NCI-H1930 (cell line): ENCODE data around the gene GPR35.

Source experiments
- DNase-seq, 2 experiments: peaks; one replicate each; lab custom pipeline; 2025; lab: John Stamatoyannopoulos, UW

GPR35 gene

DNA sequence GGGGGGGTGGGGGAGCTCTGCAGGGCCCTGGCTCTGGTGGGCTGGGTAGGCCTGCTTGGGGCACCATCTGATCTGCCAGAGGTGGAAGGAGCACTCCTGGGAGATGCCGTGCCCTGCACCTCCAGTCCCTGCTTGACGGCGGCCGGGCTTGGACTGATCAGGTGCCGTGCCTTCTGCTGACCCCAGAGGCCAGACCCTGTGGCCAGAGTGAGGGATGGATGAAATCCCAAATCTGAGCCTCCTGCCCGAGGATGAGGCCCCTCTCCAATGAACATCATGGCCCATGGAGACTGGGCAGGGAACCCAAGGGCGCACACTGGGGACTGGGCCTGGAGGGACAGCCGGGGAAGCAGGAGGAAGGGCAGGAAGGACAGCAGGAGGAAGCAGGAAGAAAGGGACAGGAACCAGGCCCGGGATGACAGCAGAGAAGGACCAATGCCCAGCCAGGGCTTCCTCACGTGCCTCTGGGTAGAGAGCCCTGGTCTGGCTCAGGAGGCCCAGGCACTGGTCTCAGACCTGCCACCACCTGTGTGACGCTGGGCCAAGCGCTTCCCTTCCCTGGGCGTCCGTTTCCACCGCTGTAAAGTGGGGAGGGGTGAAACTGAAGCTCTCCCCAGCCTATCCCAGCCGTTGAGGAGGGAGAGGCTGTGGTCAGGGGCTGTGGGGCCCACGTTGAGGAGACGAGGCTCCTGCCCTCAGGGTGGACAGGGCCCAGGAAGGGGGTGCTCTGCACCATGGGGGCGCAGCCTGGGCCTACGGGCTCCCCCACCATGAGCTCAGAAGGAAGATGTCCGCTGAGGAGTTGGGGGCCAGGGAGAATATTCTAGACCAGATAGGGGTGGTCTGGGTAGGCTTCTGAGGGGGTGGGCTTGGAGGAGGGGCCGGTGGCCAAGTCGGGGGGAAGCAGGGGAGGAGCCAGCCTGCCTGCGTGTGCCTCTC, 1.0 kb upstream of the GPR35 start:
- no peak for DNase-seq

GRCh38 chr2:240626531-240627300, 1.4 kb downstream of the GPR35 start:
- DNase-seq: no peak

DNA sequence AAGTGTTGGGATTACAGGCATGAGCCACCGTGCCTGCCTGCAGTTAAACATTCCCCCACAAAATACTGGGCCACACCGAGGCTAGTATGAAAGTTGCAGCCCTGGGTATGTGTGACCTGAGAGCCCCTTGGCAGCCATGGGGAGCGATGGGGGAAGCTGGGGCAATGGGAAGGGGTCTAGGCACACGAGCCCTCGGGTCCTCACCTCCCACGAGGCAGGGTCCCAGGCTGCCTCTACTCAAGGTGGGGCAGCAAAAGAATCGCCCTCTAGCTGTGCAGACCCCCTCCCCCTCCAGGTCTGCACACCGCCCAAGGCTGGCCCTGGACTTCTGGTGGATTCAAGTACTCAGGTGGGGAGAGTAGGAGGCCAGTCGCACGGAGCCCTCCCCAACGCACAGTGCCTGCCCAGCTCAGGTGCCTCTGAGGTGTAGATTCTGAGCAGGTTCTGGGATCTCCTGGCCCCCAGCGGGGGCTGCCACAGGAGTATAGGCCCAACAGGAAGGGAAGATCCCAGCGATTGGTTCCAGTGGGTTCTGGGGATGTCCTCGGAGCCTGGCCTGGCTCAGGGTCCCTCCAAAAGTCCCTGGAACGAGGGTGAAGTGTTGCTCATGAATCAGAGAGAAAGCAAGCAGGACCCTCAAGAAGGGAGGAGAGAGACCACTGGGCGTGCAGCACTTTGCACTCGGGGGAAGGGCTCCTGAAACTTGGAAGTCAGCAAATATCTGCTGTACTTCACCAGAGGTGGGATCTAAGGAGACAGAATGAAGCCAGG, 2.6 kb downstream of the GPR35 start:
- DNase-seq: no peak

DNA sequence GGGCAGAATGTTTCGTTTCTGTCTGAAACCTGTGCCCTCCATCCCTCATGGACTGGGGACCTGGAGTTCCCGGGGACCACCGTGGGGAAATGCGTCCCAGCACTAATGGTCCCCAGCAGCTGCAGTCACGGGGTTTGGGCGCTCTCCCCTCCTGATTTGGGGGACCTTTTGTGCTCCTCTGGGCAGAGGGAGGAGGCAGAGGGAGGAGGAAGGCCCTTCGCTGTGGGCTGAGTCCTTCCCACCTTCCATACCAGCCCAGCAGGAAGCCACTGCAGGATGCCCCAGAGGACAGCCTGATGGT, 3.2 kb downstream of the GPR35 start:
- DNase-seq: no peak

DNA sequence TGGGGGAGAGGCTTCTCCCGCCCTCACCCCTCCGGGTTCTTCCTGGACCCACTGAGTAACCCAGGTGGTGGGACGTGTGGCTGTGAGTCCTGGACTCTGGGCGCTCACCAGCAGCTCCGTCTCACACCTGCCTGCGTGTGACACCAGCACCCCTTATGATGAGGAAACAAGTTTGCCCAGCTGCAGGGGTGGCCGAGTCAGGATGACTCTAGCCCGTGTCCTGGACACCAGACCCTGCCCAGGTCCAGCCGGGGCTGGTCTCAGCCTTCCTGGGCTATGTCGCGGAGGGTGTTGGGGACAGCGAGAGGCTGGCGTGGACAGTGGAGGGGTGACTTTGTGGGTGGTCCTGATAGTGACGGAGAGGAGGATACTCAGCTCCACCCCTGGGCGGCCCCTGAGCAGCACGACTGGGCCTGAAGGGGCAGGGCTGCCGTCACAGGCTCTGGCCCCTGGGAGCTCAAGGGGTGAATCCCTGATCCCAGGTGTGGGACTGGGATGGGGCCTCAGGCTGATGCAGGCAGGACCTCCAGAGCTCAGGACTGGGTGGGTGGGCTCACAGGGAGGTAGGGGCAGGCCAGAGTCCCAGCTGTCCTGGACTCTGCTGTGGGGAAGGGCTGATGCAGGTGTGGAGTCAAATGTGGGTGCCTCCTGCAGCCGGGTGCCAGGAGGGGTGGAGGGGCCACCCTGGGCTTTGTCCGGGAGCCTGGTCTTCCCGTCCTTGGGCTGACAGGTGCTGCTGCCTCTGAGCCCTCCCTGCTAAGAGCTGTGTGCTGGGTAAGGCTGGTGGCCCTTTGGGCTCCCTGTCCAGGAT, 3.7 kb downstream of the GPR35 start:
- no peak for DNase-seq

- DNase-seq: no peak
Observed at GRCh38 chr2:240629619-240629967, 4.3 kb downstream of the GPR35 start.

DNA sequence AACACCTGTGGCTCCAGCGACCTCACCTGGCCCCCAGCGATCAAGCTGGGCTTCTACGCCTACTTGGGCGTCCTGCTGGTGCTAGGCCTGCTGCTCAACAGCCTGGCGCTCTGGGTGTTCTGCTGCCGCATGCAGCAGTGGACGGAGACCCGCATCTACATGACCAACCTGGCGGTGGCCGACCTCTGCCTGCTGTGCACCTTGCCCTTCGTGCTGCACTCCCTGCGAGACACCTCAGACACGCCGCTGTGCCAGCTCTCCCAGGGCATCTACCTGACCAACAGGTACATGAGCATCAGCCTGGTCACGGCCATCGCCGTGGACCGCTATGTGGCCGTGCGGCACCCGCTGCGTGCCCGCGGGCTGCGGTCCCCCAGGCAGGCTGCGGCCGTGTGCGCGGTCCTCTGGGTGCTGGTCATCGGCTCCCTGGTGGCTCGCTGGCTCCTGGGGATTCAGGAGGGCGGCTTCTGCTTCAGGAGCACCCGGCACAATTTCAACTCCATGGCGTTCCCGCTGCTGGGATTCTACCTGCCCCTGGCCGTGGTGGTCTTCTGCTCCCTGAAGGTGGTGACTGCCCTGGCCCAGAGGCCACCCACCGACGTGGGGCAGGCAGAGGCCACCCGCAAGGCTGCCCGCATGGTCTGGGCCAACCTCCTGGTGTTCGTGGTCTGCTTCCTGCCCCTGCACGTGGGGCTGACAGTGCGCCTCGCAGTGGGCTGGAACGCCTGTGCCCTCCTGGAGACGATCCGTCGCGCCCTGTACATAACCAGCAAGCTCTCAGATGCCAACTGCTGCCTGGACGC, 4.9 kb downstream of the GPR35 start:
- DNase-seq: no peak

DNA sequence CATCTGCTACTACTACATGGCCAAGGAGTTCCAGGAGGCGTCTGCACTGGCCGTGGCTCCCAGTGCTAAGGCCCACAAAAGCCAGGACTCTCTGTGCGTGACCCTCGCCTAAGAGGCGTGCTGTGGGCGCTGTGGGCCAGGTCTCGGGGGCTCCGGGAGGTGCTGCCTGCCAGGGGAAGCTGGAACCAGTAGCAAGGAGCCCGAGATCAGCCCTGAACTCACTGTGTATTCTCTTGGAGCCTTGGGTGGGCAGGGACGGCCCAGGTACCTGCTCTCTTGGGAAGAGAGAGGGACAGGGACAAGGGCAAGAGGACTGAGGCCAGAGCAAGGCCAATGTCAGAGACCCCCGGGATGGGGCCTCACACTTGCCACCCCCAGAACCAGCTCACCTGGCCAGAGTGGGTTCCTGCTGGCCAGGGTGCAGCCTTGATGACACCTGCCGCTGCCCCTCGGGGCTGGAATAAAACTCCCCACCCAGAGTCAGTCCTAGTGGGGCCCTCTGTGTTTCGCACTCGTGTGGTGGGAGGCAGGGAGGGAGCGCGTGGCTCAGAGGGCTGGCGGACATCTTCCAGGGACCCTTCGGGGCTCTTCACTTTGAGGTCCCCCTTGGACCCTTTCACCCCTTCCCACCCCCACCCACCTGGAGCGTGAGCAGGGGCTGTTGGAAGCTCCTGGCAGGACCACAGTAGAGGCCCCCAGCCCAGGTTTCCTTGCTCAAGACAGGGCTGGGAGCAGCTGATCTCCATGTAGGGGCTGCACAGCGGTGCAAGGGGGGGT, 5.7 kb downstream of the GPR35 start:
- DNase-seq: no peak

GRCh38 chr2:240631548-240632305, 6.4 kb downstream of the GPR35 start:
- no peak for DNase-seq

GRCh38 chr2:240632306-240632721, 7.0 kb downstream of the GPR35 start:
- no peak for DNase-seq

DNA sequence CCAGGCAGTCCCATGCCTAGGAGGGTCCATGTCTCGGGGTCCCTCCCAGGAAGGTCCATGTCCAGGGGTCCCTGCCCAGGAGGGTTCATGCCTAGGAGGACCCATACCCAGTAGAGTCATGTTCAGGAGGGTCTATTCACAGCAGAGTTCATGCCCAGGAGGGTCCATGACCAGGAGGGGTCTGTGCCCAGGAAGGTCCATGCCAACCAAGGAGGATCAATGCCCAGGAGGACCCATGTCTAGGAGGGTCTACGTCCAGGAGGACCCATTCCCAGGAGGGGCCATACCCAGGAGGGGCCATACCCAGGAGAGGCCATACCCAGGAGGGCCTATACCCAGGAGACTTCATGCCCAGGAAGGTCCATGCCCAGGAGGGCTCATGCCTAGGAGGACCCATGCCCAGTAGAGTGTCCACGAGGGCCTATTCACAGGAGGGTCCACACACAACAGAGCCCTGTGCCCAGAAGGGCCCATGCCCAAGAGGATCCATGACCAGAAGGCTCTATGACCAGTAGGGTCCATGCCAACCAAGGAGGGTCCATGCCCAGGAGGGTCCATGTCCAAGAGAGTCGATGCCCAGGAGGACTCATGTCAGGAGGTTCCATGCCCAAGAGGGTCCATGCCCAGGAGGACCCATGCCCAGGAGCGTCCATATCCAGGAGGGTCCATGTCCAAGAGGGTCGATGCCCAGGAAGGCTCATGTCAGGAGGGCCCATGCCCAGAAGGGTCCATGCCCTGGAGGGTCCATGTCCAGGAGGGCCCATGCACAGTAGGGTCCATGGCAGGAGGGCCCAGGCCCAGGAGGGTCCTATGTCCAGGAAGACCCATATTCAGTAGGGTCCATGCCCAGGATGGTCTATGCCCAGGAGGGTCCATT, 10.1 kb downstream of the GPR35 start:
- DNase-seq: no peak

- no peak for DNase-seq
Observed at GRCh38 chr2:240635998-240636547, 10.8 kb downstream of the GPR35 start.

DNA sequence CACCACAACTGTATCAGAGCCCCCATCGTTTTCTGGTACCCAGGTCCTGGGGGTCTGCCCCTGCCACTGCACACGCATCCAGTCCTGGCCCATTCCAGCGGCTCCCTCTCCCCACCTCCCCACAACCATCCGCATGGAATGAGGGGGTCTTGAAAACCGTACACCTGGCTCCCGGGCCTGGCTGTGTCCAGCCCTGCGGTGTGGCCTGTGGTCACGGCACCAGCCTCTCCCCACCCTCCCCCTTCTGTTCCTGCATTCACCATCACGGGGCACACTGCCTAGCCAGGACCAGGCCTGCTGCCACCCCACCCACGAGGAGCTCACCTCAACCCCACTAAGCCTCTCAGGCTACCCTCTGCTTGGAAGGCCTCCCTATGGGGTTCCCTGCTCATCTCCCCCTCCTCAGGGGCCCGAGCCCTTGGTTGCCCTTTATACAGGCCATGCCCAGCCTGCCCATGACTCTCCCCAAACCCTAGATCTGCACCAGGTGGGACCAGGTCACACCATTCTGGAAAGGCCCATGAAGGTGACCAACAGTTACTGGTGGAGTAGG, 11.4 kb downstream of the GPR35 start:
- DNase-seq: no peak

DNA sequence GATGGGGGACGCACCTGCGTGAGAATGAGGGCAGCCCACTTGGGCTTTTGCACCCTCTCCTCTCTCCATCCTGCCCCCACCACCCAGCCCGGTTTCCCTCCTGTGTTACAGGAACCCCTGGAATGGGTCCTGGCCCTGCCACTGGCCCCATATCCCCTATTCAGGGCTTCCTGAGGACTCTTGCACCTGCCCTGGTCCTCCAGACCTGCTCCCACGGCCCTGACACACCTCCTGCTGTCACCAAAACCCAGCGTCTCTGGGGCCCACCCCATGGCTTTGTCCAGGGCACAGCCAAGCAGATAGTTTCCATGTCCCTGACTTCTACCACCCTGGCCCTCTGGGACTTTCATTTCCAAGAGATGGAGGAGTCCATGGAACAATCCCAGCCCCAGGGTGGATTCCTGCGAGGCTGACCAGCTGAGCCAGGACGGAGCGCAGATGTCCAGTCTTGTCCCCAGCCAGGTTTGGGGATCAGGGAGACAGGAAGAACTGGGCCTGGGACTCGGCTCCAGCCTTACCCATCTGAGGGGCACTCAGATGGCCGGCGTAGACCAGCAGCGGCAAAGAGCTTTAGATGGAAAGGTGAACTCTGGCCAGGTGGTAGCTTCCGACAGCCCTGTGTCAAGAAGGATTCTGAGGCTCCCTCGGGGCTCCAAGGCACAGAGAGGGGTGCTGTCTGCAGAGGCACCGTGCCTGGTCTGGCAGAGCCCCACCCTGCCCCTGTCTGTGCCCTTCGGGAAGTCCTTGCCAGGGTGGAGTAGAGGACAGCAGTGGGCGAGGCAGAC, 12.0 kb downstream of the GPR35 start:
- DNase-seq: no peak

DNA sequence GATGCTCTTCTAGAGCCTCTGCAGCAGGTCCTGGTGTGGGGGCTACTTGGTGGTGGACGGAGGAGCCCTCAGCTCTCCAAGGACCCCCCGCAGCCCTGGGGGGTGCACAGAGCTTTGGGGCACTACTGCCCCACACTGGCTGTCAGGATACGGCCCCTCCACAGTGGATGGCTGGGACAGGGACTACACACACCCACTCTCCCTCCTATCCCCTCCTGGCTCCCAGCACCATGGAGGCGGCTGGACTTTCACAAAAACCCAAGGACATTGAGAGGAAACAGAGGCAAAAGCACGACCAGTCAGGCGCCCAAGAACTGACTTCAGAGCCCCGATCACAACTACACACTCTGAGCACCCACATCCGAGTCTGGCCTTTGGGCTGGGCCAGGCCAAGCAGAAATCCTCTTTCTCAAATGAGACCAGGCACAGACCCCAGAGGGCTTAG, 12.6 kb downstream of the GPR35 start:
- DNase-seq: no peak

- no peak for DNase-seq
Observed at GRCh38 chr2:240638512-240639160, 13.4 kb downstream of the GPR35 start.
